Measurements from ENCODE around the gene ATP6V1F.

The ATP6V1F gene, protein sequence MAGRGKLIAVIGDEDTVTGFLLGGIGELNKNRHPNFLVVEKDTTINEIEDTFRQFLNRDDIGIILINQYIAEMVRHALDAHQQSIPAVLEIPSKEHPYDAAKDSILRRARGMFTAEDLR

DNA sequence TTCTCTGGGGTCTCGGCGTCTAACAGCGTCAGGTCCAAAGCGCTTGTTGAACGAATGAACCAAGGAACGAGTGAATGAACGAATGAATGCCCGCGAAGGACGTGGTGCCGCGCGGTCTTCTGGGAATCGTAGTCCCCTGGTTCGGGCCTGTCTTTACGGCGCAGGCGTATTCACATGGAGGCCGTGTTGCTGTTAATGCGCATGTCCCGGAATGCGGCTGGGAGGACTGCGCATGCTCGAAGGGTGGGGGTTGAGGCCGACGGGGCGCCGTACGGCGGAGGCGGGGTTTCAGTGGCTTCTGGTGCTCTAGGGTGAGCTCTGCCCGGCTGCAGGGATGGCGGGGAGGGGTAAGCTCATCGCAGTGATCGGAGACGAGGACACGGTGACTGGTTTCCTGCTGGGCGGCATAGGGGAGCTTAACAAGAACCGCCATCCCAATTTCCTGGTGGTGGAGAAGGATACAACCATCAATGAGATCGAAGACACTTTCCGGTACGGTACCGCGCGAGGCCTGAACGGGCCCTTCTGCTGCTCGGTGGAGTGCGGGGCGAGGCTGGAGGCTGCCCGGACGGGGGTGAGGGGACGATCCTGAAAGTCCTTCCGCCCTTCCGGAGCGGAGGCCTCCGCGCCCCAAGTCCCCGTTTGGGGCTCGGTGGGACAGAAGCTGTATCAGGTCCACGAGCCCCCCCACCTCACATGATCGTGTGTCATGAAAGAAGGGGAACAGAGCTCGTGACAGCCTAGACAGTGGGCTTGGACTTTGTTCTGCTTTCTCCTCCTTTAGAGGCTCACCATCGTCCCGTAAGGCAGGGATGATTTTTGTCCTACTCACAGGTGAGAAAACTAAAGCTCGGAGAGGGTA lies at the start of gene ATP6V1F:
TSS of gene ATP6V1F (plus strand) at position 286 of the 862 bp plus-strand sequence. CDS start at position 335, 49 bp downstream.
- peak; percentile 99 for DNase-seq (ENCODE audit: low read depth, low spot score)

DNA sequence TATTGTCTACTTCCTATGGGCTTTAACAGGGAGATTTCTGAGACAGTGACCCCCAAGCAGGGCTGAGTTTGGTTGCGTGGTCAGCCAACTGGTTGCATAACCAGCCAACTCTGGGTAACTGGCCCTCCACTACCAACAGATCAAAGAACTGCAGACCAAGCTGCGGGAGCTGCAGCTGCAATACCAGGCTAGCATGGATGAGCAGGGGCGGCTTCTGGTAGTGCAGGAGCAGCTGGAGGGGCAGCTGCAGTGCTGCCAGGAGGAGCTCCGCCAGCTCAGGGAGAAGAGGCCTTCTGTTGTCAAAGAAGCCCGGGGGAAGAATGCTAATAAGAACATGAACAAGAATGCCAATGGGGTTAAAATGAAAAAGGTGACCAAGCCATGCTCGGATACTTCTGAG lies 48.2 kb upstream of the ATP6V1F start:
- DNase-seq (ENCODE audit: low read depth, low spot score), result no peak

DNA sequence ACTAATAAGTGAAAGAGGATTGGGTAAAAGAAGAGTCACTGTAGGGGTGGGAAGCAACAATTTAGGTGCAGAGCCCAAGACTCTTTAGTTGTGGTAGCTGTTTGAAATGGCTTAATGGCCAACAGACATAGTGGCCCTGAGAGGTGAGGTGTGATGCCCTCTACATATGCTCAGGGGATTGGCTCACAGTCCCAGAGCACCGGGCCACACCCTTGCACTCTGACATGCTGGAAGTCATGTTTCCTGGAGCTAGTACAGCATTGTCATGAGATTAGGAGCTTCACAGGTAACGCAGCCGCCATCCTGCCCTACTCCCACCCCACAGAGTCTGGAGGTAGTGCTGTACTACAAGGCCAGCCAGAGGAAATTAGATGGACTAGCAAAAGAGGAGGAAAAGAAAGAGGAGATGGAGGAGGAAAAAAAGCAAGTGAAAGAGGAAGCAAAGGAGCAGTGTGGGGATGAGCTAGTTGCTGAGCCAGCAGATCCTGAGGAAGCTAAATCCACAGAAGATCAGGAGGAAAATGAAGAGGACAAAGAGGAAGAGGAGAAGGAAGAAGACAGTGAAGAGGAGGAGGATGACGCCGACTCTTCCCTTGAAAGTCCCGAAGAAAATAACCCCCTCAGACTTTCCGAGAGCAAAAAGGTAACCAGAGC lies 47.2 kb upstream of the ATP6V1F start:
- DNase-seq (ENCODE audit: low read depth, low spot score), result no peak

DNA sequence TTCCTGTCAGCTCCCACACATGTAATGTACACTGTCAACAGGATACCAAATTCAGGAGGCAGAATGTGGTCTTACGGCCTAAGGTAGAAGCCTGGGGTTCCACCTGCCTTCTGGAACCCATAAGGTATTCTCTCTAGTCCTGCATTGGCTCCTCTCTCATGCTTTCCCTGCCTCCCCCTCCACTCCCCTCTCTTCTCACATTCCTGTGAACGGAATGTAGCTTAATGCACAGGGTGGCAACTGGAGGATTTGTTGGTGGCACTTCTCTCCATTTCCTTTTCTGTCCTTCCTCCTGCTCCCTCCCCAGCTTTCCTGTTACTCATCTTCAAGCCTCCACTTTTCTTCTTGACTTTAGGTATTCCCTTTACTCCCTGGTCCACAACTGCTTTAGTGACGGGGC lies 44.0 kb upstream of the ATP6V1F start:
- DNase-seq (ENCODE audit: low read depth, low spot score), result no peak

DNA sequence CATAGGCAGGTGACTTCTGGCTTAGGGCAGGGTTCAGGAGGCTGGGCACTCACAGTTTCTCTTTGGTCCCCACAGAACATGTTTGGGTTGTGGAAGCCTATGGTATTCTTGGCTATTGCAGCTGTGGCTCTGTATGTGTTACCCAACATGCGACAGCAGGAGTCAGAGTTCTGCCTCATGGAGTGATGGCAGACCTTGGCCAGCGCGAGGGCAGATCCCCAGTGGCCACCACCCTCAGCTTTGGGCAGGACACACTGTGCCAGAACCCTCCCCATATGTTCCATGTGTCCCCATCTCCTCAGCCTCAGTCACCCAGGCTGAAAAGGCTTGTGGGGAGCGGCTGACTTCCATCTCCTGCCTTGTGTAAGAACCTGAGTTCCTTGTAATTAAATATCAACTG lies 40.9 kb upstream of the ATP6V1F start:
- DNase-seq (ENCODE audit: low read depth, low spot score), result no peak

DNA sequence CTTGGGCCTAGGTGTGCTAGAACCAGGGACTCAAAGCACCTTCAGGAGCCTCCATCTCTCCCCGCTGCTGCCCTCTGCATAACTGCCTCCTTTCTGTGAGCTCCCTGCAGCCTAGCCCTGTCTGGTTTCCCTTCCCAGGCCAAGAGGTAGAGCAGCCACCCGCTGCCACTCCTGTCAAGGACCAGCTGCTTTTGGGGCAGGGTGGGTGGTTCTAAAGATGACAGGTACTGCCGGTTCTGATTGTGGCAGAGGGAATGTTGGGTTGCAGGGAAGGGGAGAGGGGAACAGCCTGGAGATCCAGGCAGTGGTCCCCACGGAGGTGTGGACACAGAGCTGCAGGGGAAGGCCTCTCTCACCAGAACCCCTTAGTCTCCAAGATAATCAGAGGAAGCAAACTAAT lies 36.1 kb upstream of the ATP6V1F start:
- DNase-seq (ENCODE audit: low read depth, low spot score), result no peak

DNA sequence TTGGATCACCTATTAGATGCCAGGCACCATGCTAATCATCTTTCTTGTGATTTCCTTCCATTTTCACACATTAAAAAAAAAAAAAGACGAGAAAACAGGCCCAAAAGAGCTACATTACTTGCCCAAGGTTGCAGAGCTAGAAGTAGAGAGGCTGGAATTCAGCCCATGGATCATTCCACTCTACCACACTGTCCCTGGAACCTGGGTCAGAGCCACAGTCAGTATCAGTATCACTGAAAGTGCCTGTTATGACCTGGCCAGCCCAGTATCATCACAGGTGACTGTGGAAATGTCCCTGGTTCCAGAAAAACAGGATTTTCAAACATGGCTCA lies 35.8 kb upstream of the ATP6V1F start:
- DNase-seq (ENCODE audit: low read depth, low spot score), result no peak

DNA sequence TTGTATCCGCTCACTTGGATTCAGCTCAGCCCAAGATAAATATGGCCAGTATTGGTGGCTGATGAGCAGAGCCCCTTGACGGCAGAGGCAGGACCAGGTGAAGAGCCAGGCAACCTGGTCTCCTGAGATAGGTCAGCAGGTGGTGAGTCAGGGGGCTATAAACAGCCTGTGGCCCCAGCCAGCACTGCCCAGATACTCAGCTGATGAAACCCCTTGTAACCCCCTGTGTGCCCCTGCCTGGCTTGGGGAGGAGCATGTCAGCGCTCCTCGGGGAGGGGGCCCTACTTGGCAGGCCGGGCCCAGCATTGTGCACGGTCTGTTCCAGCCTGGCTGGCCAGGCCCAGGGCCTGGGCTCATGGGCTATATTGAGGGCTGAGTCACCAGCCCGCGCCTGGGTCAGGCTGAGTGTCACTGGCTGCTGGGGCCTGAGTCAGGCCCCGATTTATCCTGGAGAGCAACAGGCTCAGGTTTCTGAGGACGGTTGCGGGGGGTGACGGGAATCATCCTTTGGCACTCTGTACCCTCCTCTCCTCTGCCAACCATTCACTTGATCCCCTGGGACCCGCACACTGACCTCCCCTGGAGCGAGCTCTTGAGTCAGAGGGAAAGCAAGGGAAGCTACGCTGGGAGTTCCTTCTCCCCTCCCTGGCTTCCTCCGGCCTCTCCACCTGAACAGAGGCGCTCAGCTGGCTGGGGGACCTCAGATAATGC lies 35.3 kb upstream of the ATP6V1F start:
- no peak for DNase-seq (ENCODE audit: low read depth, low spot score)

DNA sequence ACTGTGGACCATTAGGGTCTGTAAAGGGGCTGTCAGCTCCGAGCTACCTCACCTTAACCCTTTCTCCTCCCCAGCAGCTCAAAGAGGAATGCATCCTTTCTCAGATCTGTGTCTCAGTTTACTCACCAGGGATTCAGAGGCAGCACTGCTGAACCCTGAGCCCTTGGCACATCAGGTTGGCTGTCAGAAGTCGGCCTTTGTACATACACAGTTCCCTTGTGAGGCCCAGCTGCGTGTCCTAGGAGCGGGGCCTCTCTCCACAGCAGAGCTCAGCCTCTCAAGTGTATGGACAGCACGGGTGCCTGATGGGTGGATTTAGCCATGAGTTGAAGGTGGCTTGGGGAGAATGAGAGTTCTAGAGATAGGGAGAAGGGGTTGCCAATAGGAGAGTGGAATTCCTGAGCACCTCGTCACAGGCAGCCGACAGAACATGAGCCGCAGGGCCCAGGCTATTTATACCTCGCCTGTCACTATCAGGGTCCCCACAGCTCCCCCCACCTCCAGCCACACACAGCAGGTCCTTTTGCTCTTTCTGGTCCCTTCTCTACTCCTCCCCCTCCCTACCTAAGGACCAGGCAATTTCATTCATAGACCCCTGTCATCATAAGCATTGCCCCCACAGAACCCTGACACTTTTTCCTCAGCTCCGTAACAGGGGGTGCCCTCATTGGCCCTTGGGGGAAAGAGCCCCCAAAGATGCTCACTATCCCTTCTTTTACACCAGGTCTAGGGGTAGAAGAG lies 34.5 kb upstream of the ATP6V1F start:
- DNase-seq (ENCODE audit: low read depth, low spot score), result no peak

DNA sequence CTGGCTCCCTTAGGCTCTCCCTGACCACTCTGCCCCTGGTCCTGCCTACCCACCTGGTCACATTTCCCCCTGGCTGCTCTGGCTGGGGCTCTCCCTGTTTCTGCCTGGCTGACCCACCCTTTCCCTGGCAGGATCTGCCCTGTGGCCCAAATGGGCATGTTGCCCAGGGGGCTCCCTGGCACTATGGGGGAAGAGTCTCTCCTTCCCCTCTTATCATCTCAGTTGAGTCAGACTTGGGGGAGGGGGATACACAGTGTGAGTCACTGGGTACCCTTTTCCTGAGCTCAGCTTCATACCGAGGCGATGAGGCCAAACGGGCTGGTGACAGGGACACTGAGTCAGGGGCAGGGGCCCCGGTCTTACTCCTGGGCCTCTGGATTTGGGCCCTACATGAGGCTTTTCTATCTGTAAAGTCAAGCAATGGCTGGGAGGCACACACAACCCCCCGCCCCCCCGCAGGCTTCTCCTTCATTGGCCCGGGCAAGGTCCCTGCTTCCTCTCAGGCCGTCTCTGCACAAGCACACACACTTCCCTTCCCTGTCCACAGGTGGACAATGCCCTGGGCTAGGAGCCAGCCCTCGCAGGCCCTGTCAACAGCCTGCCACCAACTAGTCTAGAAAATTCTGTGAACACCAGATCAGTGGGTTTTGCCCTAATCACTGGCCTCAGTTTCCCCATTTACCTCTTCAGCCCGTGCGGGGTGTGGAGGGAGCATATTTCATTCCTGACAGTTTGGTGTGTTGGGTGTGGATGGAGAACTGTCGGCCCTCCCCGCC lies 33.1 kb upstream of the ATP6V1F start:
- DNase-seq (ENCODE audit: low read depth, low spot score), result no peak

DNA sequence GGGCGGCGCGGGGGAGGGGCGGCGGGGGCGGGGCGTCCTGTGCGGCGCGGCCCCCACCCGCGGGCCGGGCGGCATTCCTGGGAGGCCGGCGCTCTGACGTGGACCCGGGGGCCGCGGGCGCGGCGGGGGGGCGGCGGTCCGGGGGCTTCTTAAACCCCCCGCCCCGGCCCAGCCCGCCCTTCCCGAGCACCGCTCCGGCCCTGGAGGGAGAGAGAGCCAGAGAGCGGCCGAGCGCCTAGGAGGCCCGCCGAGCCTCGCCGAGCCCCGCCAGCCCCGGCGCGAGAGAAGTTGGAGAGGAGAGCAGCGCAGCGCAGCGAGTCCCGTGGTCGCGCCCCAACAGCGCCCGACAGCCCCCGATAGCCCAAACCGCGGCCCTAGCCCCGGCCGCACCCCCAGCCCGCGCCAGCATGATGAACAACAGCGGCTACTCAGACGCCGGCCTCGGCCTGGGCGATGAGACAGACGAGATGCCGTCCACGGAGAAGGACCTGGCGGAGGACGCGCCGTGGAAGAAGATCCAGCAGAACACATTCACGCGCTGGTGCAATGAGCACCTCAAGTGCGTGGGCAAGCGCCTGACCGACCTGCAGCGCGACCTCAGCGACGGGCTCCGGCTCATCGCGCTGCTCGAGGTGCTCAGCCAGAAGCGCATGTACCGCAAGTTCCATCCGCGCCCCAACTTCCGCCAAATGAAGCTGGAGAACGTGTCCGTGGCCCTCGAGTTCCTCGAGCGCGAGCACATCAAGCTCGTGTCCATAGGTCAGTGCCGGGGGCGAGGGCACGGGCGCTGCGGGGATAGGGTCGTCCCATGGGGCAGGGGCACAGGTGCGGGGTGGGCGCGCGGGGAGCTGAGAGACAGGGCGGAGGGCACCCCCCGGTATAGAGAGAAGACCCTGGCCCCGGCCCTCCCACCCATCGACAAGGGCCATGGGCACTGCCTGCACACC lies 32.2 kb upstream of the ATP6V1F start, which contains the start of gene FLNC:
TSS of gene FLNC (plus strand) at position 176 of the 947 bp plus-strand sequence. CDS start at position 408, 232 bp downstream.
- no peak for DNase-seq (ENCODE audit: low read depth, low spot score)

DNA sequence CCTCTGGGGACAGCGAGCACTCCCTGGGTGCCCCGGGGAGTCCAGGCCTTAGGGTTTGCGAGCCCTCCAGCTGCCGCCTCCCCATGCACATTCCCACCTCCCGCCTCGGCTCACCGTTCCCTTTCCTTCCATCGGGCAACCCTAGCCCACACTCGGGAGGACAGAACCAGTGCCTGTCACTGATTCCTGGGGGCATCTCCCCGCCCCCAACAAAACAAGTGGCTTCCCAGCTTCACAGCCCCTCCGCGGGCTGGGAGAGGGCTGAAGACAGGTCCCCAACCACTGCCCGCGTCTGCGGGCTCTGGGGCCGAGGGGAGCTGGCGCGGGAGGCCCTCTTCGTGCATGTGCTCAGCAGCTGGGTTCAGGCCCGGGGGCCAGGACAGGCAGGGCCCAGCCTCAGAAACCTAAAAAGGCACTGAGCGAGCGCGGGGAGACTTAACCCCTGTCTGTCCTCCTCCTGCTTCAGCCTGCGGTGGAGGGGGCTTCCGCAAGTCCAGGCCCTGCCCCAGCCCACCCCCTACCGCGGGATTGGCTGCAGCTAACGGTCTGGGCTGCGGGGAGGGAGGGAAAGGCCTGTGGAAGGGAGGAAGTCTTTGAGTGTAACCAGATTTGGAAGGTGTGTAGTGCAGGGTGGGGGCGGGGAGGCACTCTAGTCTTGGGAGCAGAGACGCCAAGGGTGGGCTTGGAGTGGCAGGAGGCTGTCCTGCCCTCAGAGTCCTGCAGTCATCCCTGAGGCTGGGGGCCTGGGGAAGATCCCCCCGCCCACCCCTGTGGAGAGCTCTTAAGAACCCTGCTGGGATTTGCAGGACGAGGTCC lies 31.3 kb upstream of the ATP6V1F start:
- no peak for DNase-seq (ENCODE audit: low read depth, low spot score)

DNA sequence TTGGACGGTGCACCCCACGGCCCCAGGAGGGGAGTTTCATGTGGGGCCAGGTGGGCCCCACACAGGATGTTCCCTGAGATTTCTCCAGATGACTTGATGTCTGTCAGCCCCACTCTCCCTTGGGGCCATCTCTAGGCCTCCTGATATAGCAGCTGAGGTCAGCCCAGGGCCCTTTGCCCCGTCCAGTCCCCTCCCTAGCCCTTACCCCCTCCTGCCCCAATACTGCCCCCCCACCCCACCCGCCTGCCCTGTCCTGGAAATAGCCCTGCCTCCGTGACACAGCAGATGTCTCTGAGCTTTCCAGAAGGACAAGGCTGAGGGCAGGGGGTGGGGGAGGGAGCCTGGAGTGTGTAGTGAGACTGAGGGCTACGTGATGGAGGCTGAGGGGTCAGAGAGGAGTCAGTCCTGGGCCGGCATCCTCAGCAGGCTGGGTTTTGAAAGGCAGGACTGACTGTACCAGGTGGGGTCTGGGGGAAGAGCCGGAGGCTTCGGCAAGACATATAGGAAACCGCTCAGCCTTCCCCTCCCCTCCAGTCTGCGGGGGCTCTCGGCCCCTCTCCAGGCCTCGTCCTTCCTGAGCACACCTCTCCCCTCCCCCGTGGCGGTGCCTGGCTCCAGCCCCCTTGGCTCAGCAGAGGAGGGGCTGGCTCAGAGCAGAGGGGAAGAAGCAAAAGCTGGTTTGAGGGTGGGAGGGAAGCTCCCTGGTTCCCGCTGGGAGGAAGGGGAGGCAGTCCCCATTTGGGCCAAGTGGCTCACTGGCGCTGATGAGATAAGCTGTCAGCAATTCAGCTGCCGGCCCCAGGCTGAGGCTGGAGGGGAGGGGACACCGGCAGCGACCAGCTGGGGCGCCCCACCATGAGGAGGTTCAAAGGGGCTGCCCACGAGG lies 30.4 kb upstream of the ATP6V1F start:
- DNase-seq (ENCODE audit: low read depth, low spot score), result no peak

DNA sequence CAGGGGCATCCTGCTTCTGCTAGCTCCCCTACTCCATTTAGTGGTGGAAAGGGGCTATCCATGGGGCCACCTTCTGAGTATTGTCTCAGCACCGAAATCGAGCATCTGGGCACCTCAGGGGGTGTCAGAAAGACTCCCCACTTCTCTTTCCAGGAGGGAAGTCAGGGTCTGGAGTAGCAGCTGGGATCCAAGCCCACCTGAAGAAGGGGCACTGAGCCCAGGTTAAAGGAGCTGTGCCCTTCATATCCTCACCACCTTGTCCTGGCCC lies 29.8 kb upstream of the ATP6V1F start:
- no peak for DNase-seq (ENCODE audit: low read depth, low spot score)

DNA sequence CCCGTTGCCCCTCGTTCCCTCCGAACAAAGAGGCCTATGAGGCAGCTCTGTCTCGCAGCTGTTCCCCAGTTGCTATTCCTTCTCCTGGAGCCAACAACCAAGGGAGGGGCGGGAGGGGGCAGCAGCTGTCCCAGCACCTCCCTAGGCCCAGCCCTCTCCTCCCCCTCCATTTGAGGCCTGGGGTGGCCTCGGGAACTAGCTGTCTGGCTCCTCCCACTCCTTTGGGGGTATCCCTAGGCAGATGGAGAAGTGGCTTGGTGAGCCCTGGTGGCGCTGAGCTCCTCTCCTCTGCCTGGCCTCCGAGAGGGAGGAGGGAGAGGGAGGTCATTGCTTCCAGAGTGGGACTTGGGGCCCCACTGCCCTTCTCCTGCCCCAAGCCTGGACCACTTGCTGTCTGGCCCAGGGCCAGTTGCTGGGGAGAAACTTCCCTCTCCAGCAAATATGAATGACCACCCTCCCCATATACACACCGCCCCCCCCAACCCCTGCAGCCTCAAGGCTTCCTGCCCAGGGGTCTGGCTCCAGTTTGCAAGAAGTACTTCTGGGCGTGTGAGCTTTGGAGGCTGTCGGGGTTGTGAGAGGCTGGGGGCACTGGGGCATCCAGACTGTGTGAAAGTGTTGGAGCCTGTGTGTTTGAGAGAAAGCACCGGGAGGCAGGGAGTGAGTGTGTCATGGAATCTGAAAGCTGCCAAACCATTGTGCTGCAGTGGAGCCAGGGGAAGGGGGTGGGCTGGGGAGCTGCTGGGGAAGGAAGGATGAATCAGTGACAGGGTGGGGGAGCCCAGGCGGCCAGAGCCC lies 29.3 kb upstream of the ATP6V1F start:
- DNase-seq (ENCODE audit: low read depth, low spot score), result no peak

DNA sequence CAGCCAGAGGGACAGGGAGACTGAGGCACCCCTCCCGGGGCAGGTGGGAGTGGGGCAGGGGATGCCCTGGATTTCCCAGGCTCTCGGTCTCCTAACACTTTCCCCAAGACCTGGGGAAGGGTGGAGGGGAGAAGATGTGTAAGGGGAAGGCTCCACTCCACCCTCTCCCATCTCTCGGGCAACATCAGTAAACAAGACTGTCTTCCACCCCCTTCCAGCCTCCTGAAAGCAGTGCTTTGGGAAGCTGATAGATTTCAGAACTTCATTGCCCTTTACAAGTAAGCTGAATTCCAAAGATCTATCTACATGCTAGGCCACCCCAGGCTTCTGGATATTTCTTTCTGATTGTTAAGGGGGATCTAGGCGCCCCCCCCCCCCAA lies 28.7 kb upstream of the ATP6V1F start:
- no peak for DNase-seq (ENCODE audit: low read depth, low spot score)

DNA sequence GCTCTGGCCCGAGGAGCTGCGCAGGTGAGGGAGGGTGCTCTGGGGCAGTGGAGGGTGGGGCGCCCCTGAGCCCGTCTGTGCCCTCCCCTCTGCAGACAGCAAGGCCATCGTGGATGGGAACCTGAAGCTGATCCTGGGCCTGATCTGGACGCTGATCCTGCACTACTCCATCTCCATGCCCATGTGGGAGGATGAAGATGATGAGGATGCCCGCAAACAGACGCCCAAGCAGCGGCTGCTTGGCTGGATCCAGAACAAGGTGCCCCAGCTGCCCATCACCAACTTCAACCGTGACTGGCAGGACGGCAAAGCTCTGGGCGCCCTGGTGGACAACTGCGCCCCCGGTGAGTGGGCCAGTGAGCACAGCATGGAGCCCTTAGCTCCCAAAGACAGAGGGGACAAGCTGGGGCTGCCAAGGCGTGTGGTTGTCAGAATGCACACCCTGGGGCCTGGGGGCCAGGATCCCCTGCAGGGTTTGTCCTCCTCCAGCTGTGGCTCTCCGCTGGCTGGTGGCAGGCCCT lies 27.4 kb upstream of the ATP6V1F start:
- no peak for DNase-seq (ENCODE audit: low read depth, low spot score)
